ENCODE measurements around the gene PGBD5. TPM values are rescaled to one million over a fixed set of nuclear protein-coding genes. Genes with fewer than 3 reads are reported as not detected.

Gene PGBD5
- total and polyA plus RNA-seq, 2 of the 13 experiments (the other 11 are each of a cell fraction or from before 2014, with no cell fraction given), result 0.04 to 0.13 TPM

GRCh38 chr1:230278376-230278775 is 147.8 kb downstream of the PGBD5 start (continued):
- TF ChIP-seq PRMT3 (CRISPR knock-in tag; IDR thresholded peaks at IDR 0.05; ENCODE audit: borderline replicate concordance, low read depth) (no peak), BATF2 (CRISPR knock-in tag; IDR thresholded peaks at IDR 0.05) (no peak), FIP1L1 (IDR thresholded peaks at IDR 0.05; ENCODE audit: borderline replicate concordance, insufficient read depth, low read depth, low read length) (no peak), USF2 (IDR thresholded peaks at IDR 0.05; ENCODE audit: low read depth, low read length) (no peak), USF2 (CRISPR knock-in tag; IDR thresholded peaks at IDR 0.05; ENCODE audit: borderline replicate concordance) (no peak), SNAPC2 (CRISPR knock-in tag; IDR thresholded peaks at IDR 0.05) (no peak), ZNF124 (CRISPR knock-in tag; IDR thresholded peaks at IDR 0.05) (no peak), ZNF18 (CRISPR knock-in tag; IDR thresholded peaks at IDR 0.05; ENCODE audit: insufficient replicate concordance) (no peak)
